ENCODE measurements around the gene CHD6. TPM values are rescaled to one million over a fixed set of nuclear protein-coding genes. Genes with fewer than 3 reads are reported as not detected.

The CHD6 gene
- total RNA-seq, 1 donor from 2014 or later = 112 TPM

DNA sequence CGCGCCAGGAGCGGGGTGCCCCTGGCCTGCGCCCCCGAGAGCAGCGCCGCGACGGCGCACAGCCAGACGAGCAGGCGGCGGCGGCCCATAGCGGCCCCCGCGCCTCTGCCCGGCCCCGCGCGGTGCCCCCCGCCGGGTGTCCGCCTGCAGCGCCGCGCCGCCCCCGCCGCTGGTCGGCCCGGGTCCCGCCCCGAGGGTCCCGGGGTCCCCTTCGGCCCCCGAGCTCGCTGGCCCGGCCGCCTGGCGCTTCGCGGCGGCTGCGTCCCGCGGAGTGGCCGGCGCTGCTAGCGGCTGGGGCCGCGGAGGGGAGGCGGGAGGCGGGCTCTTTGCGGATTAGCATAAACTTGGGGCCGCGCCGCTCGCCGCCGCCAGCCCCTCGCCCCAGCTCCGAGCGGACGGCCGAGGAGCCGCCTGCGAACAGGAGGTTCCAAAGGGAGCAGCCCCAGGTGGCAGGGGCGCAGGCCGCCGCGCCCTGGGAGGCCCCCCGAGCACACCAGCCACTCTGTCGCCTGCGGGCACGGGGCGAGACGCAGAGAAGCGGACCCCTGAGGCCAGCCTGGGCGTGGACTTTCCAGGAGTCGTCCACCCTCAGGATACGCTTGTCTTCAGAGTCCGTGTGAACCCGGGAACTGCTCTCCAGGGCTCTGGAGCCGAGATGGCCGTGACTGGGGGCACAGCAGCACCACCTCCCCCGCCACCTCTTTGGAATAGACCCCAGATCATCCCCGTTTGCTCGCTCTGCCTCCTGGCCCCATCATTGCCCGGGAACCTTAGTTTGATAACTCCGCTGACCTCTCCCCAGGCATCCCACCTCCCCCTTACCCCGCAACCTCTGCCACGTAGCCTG, 251.4 kb downstream of the CHD6 start, which contains the start of gene EMILIN3:
EMILIN3 (minus strand) TSS at position 273 of the 847 bp plus-strand sequence; CDS start at position 89, 184 bp downstream.
- no peak for DNase-seq (ENCODE audit: low spot score)

DNA sequence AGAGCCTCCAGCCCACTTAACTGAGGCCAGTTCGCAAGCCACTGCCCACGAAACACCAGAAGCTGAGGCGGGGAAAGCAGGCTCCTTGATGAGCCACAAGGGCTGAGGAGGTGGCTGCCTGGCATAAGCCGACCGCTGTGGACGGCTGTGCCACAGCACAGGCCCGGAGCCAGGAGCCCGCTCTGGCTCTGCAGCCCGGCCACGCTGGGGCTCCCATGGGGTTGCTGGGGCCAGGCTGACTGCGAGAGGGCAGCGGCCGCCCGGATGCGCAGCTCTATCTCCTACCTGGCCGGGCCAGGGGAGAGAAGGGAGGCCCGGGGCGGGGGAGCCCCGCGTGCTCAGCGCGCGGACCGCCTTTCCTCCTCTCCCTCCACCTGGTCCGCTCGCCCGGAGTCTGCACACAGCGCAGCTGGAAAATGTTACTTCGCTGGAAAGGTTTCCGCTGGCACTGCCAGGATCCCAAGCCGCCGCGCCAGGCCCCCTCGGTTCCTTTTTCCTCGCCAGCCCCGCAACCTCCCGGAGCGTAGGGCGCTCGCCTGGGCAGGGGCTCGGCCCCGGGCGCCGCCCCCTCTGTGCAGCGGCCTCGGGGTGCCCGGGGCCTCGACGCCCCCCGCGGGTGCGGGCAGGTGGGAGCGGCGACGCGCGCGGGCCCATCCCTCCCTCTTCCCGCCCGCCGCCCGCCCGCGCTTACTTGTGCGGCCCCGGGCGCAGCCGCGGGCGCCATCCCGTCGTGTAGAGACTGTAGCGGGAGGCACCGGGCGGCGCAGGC, 252.2 kb downstream of the CHD6 start:
- DNase-seq (ENCODE audit: low spot score) = no peak

DNA sequence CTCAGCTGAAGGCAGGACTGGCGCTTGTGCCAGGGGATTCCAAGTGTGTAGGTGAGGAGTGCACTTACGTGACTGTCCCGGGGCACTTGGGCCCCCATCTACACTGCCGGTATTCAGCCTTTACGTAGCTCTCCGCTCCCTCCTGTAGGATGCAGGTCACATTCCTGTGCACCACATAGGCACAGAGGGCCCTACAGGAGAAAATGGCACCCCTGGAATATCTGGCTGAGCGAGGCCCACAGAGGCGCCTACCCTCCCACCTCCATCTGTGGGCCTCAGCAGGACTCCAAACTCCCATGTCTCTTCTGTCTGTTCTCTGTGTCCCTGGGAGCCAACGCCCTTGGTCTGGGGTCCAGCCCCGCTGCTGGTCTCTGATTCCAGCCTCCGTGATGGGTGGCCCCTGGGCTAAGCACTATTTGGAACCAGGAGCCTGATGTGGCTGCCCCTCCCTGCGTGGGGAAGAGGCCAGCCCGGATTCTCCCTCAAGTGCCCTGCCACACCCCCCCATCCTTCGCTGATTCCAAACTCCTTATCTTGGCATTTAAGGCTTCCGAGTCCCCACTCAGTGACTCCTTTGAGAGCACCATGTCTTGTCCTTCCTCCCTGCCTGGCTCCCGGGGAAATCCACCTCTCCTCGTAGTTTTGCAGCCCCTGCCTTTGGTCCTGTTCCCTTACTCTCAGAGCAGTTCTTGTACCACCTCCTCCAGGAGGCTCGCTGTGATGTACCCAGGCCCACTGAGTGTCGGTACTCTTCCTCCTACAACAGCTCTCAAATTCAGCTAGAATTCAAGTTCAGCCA, 253.0 kb downstream of the CHD6 start:
- DNase-seq (ENCODE audit: low spot score) = no peak

DNA sequence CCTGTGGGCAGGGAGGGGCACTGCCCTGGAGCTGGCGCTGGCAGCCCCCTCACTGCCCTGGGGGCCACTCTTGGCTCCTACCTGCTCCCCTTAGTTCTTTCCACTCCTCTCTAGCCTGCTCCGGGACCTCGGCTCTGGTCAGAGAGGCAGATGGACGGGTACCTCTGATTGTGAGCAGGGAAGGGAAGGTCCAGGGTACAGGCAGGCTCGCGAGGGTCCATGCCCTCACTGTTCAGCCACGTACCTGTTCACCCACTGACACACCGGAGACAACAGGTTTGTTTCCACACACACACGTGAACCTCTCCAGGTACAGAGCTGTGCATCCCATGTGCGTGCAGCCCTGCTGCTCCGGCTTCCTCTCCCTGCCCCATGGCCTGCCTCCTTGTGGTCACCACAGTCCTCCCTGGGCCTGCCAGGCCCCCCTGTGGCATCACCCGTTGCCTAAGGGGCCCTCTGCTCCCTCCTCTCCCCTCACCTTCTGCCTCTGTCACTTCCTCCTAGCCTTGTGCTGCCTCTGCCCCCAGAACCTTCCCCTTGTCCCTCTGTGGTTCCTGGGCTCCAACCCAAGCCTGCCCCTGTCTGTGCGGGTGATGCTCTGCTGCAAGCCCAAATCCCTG, 253.8 kb downstream of the CHD6 start:
- no peak for DNase-seq (ENCODE audit: low spot score)

DNA sequence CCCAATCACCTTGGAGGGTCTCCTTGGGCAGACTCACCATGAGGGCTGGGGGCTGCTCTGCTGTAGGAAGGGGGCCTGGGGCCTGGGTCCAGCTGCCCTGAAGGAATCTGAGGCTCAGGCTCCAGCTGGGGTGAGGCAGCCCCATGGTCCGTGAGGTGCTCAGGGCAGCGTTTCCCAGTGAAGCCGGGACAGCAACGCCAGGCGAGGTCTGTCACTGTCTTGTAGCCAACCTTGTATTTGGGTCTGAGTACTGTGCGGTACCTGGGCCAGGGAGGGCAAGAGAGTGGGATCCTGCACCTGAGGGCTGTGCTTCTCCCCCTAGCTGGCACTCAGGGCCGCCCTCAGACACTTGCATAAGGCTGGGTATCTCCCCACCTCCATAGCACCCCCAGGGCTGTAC, 254.6 kb downstream of the CHD6 start:
- no peak for DNase-seq (ENCODE audit: low spot score)

DNA sequence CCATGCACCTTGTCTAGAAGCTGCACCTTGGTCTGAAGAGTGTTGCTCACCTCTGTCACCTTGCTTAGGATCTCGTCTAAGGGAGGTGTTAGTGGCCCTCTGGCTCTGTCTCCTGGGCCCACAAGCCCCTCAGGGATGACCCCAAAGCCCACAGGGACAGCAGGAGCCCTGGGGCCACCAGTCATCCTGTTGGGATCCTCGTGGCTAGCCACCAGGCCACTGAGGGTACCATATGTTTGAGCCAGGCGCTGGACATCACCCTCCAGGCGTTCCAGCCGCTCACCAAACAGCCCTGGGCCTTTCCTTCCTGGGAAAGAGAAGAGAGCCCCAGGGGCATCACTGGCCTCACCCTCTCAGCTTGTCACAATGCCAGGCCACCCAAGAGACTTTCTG, 255.4 kb downstream of the CHD6 start:
- DNase-seq (ENCODE audit: low spot score) = no peak

GRCh38 chr20:41361757-41362747, 256.1 kb downstream of the CHD6 start:
- DNase-seq (ENCODE audit: low spot score) = no peak

DNA sequence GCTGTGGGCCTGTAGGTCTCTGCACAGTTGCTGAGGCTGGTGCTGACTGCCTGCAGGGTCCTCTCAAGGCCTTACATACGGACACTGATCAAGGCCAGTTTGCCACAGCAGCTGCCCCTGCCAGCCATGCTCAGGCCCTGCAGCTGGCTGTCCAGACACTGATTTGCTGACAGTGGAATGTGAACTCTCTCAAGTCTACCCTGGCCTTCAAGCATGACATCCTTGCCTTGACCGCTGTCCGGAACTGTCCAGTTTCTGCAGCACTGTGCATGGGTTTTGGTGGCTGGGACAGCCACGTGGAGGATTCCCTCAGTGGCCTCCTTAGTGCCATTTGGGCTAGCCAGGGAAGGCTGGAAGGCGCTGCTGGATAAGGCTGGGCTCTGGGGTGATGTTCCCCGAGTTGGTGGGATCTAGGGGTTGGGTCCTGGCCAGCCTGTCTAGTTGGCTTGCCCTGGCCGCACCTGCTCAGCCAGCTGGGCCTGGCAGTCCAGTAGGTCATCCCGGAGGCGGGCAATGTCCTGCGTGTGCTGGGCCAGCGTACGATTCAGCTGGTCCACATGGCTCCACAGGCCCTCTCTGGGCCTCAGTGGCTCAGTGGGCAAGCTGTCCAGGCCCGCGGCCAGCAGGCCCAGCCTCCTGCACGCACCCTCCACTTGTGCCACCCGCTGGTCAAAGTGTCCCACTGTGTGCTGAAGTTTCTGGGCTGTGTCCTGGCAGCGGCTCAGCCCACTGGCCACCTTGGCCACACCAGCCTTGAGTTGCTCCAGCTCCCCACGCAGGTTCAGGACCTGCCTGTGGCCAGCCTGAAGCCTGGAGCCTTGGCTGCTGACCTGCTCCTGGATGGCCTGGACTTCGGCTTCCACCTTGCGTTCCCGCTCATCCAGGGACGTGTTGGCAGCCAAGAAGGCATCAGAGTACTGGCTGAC, 257.1 kb downstream of the CHD6 start:
- DNase-seq (ENCODE audit: low spot score) = no peak

GRCh38 chr20:41359541-41360011, 258.6 kb downstream of the CHD6 start:
- no peak for DNase-seq (ENCODE audit: low spot score)

DNA sequence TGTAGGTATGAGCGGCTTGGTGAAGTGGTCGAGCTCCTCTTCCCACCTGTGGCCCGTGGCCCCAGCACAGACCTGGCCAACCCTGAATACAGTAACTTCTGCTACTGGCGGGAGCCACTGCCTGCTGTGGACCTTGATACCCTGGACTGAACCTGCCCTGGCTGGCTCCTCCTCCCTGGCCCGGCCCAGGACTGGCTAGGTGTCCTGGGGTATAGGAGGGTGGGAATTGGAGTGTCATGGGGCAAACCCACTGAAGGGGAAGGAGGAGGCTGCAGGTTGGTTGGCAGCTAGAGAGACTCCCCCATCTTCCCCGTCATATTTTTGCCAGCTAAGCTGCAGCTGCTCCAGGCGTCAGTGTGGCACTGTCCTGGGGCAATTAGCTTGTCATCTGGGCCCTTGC, 259.5 kb downstream of the CHD6 start:
- DNase-seq (ENCODE audit: low spot score) = no peak

DNA sequence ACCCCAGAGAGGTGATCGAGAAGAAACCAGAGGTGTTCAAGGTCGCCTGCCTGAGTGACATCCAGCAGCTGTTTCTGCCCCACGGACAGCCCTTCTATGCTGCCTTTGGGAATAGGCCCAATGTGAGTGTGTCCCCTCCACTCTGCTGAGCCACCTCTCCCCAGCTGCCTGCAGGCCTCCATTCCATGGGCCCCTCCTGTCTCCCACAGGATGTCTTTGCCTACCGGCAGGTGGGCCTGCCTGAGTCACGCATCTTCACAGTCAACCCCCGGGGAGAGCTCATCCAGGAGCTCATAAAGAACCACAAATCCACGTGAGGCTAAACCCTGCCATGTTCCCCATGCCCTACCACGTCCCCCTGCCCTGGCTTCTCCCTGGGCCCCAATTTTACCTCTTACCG, 259.9 kb downstream of the CHD6 start:
- DNase-seq (ENCODE audit: low spot score) = no peak

DNA sequence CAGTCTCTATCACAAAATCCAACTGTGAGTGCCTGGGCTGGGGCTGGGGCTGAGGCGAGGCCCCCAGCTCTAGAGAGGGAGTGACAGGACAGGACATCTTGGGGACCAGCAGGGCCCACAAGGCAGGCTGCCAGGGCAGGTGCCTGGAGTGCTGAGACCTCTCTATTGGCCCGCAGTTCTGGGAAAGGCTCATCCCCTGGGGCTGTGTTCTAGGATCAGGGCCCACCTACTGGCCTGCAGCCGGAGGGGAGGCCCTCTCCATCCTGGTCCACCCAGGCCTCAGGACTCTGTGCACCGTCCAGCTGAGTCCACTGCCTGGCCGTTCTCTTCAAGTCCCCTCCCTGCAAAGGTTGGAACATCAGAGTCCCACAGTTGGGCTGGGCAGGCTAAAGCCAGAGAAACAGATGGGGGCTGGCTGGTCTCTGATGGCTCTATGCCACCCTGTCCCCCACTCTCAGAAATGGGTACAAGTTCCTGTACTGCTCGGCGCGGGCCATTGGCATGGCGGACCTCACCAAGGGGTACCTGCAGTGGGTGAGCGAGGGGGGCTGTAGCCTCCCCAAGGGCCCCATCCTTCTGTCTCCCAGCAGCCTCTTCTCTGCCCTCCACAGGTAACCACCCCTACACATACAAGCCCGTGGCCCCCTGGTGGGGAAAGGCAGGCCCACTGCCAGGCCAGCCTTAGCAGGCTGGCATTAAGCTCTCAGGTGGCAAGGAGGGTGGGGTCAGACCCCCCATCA, 260.6 kb downstream of the CHD6 start:
- no peak for DNase-seq (ENCODE audit: low spot score)

DNA sequence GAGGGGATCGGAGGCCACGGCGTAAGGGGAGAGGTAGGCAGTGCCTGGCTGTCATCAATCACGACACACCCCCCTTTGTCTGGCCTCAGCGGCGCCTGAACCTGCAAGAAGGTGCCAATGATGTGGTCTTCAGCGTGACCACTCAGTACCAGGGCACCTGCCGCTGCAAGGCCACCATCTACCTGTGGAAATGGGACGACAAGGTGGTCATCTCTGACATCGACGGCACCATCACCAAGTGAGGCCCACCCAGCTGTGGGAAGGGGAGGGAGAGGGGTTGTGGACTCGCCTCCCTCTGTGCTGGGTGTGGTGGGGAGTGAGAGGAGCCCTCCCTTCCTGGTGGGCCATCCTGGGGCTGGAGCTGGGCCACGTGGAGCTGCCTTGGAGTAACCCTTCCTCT, 261.2 kb downstream of the CHD6 start:
- no peak for DNase-seq (ENCODE audit: low spot score)

DNA sequence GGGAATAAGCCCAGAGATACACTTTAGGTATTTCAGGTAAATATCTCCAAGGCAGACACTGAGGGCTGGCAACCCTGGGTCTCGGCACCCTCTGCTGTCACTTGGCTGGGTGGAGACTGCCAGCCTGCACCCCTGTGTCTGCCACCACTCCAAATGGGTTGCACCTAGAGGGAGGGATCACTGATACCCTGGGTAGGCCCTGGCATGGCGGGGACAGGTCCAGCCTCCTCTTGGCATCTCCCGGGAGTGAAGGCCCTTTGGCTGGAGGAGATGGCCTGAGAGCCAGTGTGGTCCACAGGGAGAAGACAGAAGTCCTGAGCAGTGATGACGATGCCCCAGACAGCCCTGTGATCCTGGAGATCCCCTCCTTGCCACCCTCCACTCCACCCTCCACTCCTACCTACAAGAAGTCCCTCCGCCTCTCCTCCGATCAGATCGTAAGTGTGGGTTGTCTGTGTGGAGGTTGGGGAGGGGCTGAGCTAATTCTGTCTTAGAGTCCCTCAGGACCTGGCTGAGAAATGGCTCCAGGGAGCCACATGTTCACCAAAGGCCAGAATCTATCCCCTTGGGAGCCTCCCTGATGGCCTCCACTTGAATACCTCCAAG, 262.5 kb downstream of the CHD6 start:
- no peak for DNase-seq (ENCODE audit: low spot score)

- no peak for DNase-seq (ENCODE audit: low spot score)
Observed at GRCh38 chr20:41355192-41355591, 263.0 kb downstream of the CHD6 start.

DNA sequence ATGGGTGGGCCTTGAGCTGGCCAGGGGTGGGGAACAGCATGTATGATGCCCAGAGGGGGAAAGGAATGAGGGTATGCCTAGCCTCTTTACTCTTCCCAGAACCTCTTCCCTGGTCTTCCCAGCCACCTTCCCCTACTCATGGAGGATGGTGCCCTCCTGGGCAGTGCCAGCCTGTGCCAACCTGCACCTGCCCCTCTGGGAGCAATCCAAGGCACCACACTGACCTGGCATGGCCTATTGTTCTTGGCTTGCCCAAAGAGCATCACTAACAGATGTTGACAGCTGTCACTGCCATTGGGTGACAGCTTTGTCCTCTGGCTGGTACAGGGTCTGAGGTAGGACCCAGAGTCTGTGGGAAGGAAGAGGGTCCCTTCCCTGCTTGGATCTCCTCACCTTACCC, 264.6 kb downstream of the CHD6 start:
- no peak for DNase-seq (ENCODE audit: low spot score)

- DNase-seq (ENCODE audit: low spot score) = no peak
Observed at GRCh38 chr20:41352666-41353065, 265.5 kb downstream of the CHD6 start.

- no peak for DNase-seq (ENCODE audit: low spot score)
Observed at GRCh38 chr20:41352106-41352505, 266.1 kb downstream of the CHD6 start.
